GM12875 (cell line): Measurements from ENCODE around the gene PTTG1.

Experiments
- H3K4me3 ChIP-seq: one replicate; pipeline ENCODE4 v1.5.1; 2011; ENCODE audit warnings: low read depth, low read length, control low read depth
- CTCF ChIP-seq: IDR thresholded peaks from 2 replicates; pipeline ENCODE4 v1.5.1; 2011; ENCODE audit warnings: low read depth, mild to moderate bottlenecking, control low read depth, inconsistent platforms, low read length, moderate library complexity, borderline replicate concordance; ENCODE audit not compliant: insufficient read depth

Gene PTTG1

GRCh38 chr5:160380041-160380440, 41.6 kb upstream of the PTTG1 start:
- TF ChIP-seq CTCF: no peak
- H3K4me3 ChIP-seq: no peak overlapping the region

- TF ChIP-seq CTCF: no peak
Measured at GRCh38 chr5:160382346-160382745, 39.3 kb upstream of the PTTG1 start.

GRCh38 chr5:160384681-160385080, 37.0 kb upstream of the PTTG1 start:
- H3K4me3 ChIP-seq: no peak overlapping the region
- TF ChIP-seq CTCF: no peak

More at GRCh38 chr5:160382346-160382745, 39.3 kb upstream of the PTTG1 start:
- no peak overlapping the region for H3K4me3 ChIP-seq

GRCh38 chr5:160385496-160385895, 36.2 kb upstream of the PTTG1 start:
- H3K4me3 ChIP-seq: no peak overlapping the region
- no peak for TF ChIP-seq CTCF

- TF ChIP-seq CTCF: no peak
Measured at GRCh38 chr5:160387445-160387844, 34.2 kb upstream of the PTTG1 start.

GRCh38 chr5:160390787-160391696, 30.6 kb upstream of the PTTG1 start:
- peak; percentile 5; the same call in 1 of the 2 replicates for TF ChIP-seq CTCF
- H3K4me3 ChIP-seq: no peak overlapping the region

More at GRCh38 chr5:160387445-160387844, 34.2 kb upstream of the PTTG1 start:
- H3K4me3 ChIP-seq: no peak overlapping the region

GRCh38 chr5:160395111-160395510, 26.5 kb upstream of the PTTG1 start:
- no peak for TF ChIP-seq CTCF
- H3K4me3 ChIP-seq: no peak overlapping the region
